ENCODE results near the gene TMEM107.

Gene TMEM107

DNA sequence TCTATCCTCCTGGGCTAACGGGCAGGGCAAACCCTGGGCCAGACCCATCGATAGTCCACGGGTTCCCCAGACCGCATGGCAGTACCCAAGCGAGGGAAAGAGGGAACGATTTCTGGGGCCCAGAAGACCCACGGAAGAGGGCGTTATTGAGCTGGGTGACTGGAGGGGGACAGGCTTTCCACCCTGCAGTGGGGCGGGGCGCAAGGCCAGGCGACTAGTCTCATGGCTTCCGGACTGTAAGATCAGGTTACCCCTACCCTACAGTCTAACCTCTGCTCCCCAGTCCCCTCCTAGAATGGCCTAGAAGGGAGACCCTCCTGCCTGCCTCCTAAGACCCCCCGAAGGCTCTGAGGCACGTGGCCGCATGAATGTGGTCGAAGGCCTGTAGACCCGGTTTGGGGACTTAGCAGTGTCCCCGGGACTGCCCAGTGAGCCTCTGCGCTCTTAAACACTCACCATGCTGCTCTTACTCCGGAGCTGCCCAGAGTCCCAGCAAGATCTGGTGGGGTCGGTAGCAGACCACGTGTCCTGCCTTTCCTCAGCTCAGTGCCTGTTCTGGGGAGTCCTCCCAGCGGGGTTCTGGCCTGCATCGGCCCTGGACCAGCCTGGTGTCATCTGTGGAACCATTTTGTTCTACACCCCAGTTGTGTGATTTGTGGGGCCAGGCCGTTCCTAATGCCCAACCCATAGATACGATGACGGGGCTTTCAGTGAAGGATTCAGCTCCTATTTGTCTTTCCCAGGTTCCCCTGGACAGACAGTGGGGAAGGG, 47.4 kb upstream of the TMEM107 start (continued):
- TF ChIP-seq, protein P1, sequence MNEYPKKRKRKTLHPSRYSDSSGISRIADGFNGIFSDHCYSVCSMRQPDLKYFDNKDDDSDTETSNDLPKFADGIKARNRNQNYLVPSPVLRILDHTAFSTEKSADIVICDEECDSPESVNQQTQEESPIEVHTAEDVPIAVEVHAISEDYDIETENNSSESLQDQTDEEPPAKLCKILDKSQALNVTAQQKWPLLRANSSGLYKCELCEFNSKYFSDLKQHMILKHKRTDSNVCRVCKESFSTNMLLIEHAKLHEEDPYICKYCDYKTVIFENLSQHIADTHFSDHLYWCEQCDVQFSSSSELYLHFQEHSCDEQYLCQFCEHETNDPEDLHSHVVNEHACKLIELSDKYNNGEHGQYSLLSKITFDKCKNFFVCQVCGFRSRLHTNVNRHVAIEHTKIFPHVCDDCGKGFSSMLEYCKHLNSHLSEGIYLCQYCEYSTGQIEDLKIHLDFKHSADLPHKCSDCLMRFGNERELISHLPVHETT (tag by site-specific recombination; IDR thresholded peaks at IDR 0.05) = no peak
- TF ChIP-seq ZNF2 (tag by site-specific recombination; IDR thresholded peaks at IDR 0.05) = no peak; the same call in 1 of the 2 replicates
- no peak for TF ChIP-seq ZNF155 (tag by site-specific recombination; IDR thresholded peaks at IDR 0.05)
- no peak for TF ChIP-seq ZNF248 (tag by site-specific recombination; IDR thresholded peaks at IDR 0.05)
- TF ChIP-seq TRIM28 (IDR thresholded peaks at IDR 0.05; ENCODE audit: borderline replicate concordance, low read length) = no peak
- TF ChIP-seq, protein P2, sequence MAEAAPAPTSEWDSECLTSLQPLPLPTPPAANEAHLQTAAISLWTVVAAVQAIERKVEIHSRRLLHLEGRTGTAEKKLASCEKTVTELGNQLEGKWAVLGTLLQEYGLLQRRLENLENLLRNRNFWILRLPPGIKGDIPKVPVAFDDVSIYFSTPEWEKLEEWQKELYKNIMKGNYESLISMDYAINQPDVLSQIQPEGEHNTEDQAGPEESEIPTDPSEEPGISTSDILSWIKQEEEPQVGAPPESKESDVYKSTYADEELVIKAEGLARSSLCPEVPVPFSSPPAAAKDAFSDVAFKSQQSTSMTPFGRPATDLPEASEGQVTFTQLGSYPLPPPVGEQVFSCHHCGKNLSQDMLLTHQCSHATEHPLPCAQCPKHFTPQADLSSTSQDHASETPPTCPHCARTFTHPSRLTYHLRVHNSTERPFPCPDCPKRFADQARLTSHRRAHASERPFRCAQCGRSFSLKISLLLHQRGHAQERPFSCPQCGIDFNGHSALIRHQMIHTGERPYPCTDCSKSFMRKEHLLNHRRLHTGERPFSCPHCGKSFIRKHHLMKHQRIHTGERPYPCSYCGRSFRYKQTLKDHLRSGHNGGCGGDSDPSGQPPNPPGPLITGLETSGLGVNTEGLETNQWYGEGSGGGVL (tag by site-specific recombination; IDR thresholded peaks at IDR 0.05) = peak; percentile 32; the same call in 1 of the 2 replicates
- no peak for TF ChIP-seq ZNF560 (tag by site-specific recombination; IDR thresholded peaks at IDR 0.05; ENCODE audit: borderline replicate concordance)
- TF ChIP-seq ZNF214 (tag by site-specific recombination; IDR thresholded peaks at IDR 0.05; ENCODE audit: borderline replicate concordance) = no peak
- TF ChIP-seq SCRT1 (tag by site-specific recombination; IDR thresholded peaks at IDR 0.05; ENCODE audit: borderline replicate concordance) = no peak
- TF ChIP-seq AEBP2 (tag by site-specific recombination; IDR thresholded peaks at IDR 0.05; ENCODE audit: borderline replicate concordance) = no peak
- 0 out of 2 replicates have a peak, but pooled peaks have one; percentile 1 for TF ChIP-seq ZNF600 (tag by site-specific recombination; IDR thresholded peaks at IDR 0.05)
- TF ChIP-seq ZXDB (tag by site-specific recombination; IDR thresholded peaks at IDR 0.05) = no peak
- TF ChIP-seq ZBTB48 (tag by site-specific recombination; IDR thresholded peaks at IDR 0.05) = peak; percentile 31
- TF ChIP-seq, protein P3, sequence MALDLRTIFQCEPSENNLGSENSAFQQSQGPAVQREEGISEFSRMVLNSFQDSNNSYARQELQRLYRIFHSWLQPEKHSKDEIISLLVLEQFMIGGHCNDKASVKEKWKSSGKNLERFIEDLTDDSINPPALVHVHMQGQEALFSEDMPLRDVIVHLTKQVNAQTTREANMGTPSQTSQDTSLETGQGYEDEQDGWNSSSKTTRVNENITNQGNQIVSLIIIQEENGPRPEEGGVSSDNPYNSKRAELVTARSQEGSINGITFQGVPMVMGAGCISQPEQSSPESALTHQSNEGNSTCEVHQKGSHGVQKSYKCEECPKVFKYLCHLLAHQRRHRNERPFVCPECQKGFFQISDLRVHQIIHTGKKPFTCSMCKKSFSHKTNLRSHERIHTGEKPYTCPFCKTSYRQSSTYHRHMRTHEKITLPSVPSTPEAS (tag by site-specific recombination; IDR thresholded peaks at IDR 0.05) = no peak
- TF ChIP-seq ZEB2 (tag by site-specific recombination; IDR thresholded peaks at IDR 0.05) = no peak
- TF ChIP-seq ZBTB17 (tag by site-specific recombination; IDR thresholded peaks at IDR 0.05) = peak; percentile 42; the same call in 1 of the 2 replicates
- TF ChIP-seq ZNF175 (tag by site-specific recombination; IDR thresholded peaks at IDR 0.05) = no peak
- TF ChIP-seq ZBTB20 (tag by site-specific recombination; IDR thresholded peaks at IDR 0.05) = peak; percentile 73
- TF ChIP-seq GLIS2 (tag by site-specific recombination; IDR thresholded peaks at IDR 0.05) = peak; percentile 84
- TF ChIP-seq ZNF626 (tag by site-specific recombination; IDR thresholded peaks at IDR 0.05) = no peak
- no peak for TF ChIP-seq ZNF184 (tag by site-specific recombination; IDR thresholded peaks at IDR 0.05)
- no peak for TF ChIP-seq ZNF292 (tag by site-specific recombination; IDR thresholded peaks at IDR 0.05; ENCODE audit: borderline replicate concordance, low read depth)
- no peak for TF ChIP-seq ZBTB7A (tag by site-specific recombination; IDR thresholded peaks at IDR 0.05; ENCODE audit: low read depth)
- no peak for TF ChIP-seq ATF2 (tag by site-specific recombination; IDR thresholded peaks at IDR 0.05; ENCODE audit: low read depth)
- peak; percentile 47 for TF ChIP-seq PATZ1 (tag by site-specific recombination; IDR thresholded peaks at IDR 0.05)
- no peak for TF ChIP-seq OSR2 (tag by site-specific recombination; IDR thresholded peaks at IDR 0.05)
- TF ChIP-seq KLF9 (tag by site-specific recombination; IDR thresholded peaks at IDR 0.05; ENCODE audit: low read depth) = peak; percentile 45; the same call in 1 of the 2 replicates
- TF ChIP-seq ZNF76 (tag by site-specific recombination; IDR thresholded peaks at IDR 0.05; ENCODE audit: borderline replicate concordance, low read depth) = 0 out of 2 replicates have a peak, but pooled peaks have one; percentile 6
- TF ChIP-seq ZSCAN16 (tag by site-specific recombination; IDR thresholded peaks at IDR 0.05) = no peak
- TF ChIP-seq ZNF239 (tag by site-specific recombination; IDR thresholded peaks at IDR 0.05) = no peak
- TF ChIP-seq RBAK (tag by site-specific recombination; IDR thresholded peaks at IDR 0.05) = no peak
